Endodermal cell (in vitro differentiated cells): ENCODE results near the gene NKX2-4. TPM values are rescaled to one million over a fixed set of nuclear protein-coding genes. Genes with fewer than 3 reads are reported as not detected.

Experiments
- DNase-seq: peaks from one replicate; pipeline ENCODE4 v3.0.0-alpha.2; 2017
- H3K27ac ChIP-seq: 2 replicates; pipeline ENCODE4 v1.5.1; 2013; ENCODE audit warnings: mild to moderate bottlenecking, low read depth, low read length, moderate library complexity
- H3K27me3 ChIP-seq: 2 replicates; pipeline ENCODE4 v1.6.1; 2013; ENCODE audit warnings: mild to moderate bottlenecking, low read length, moderate library complexity; ENCODE audit not compliant: insufficient read depth, control insufficient read depth, poor library complexity, severe bottlenecking
- H3K36me3 ChIP-seq: 2 replicates; pipeline ENCODE4 v1.7.0; 2013; ENCODE audit warnings: mild to moderate bottlenecking, low read length, moderate library complexity; ENCODE audit not compliant: control insufficient read depth, insufficient read depth
- H3K4me1 ChIP-seq: one replicate; pipeline ENCODE4 v1.7.0; 2013; ENCODE audit warnings: low read length; ENCODE audit not compliant: control insufficient read depth, insufficient read depth
- H3K4me3 ChIP-seq: 2 replicates; pipeline ENCODE4 v1.5.1; 2013; ENCODE audit warnings: mild to moderate bottlenecking, low read length, moderate library complexity
- H3K9ac ChIP-seq: 2 replicates; pipeline ENCODE4 v1.6.1; 2013; ENCODE audit warnings: mild to moderate bottlenecking, low read length, moderate library complexity; ENCODE audit not compliant: poor library complexity, severe bottlenecking; ENCODE audit errors: extremely low read depth
- H3K9me3 ChIP-seq: 2 replicates; pipeline ENCODE4 v1.6.1; 2013; ENCODE audit warnings: mild to moderate bottlenecking, low read length, moderate library complexity; ENCODE audit not compliant: control insufficient read depth
- H3K27ac Mint-ChIP-seq: 2 replicates; pipeline ENCODE4 v1.8.0; 2020; ENCODE audit warnings: mixed read lengths
- H3K27me3 Mint-ChIP-seq: 2 replicates; pipeline ENCODE4 v1.8.0; 2021; ENCODE audit warnings: mild to moderate bottlenecking, mixed read lengths; ENCODE audit not compliant: insufficient read depth
- H3K36me3 Mint-ChIP-seq: 2 replicates; pipeline ENCODE4 v1.8.0; 2020; ENCODE audit warnings: low read depth, mixed read lengths
- H3K4me1 Mint-ChIP-seq: 2 replicates; pipeline ENCODE4 v1.8.0; 2020; ENCODE audit warnings: mixed read lengths
- H3K4me3 Mint-ChIP-seq: 2 replicates; pipeline ENCODE4 v1.8.0; 2020; ENCODE audit warnings: mild to moderate bottlenecking, moderate library complexity, mixed read lengths
- H3K9me3 Mint-ChIP-seq: 2 replicates; pipeline ENCODE4 v1.8.0; 2020; ENCODE audit warnings: mild to moderate bottlenecking, mixed read lengths
- CTCF ChIP-seq: fragments of 200-600 bp; sonication (generic); conservative IDR thresholded peaks from 2 replicates; pipeline ENCODE4 v1.5.0; 2021; ENCODE audit warnings: antibody characterized with exemption, mild to moderate bottlenecking
- WGBS, 2 experiments: methylation state at CpG; one replicate each; pipeline versions ENCODE4 v1.1.5 to v1.1.7; 2013; ENCODE audit warnings: missing lambda C conversion rate in 2 of 2, mixed read lengths in 1 of 2; ENCODE audit not compliant: insufficient coverage in 1 of 2, insufficient read length in 1 of 2; 5-methylcytosine and 5-hydroxymethylcytosine counted together
- total RNA-seq, 2 donors: library from RNA; stranded (reverse); fragmentation: NEBNext Ultra II Directional in 1 of 2; extraction: Animal tissue kit (Norgen Biotek cat#: 25700) in 1 of 2; gene quantifications; 2 replicates in 1 of 2; 3 replicates in 1 of 2; pipeline ENCODE4 v1.2.1, GENCODE V29; 2021

NKX2-4 gene
- total RNA-seq, 2 donors from 2014 or later = not detected

DNA sequence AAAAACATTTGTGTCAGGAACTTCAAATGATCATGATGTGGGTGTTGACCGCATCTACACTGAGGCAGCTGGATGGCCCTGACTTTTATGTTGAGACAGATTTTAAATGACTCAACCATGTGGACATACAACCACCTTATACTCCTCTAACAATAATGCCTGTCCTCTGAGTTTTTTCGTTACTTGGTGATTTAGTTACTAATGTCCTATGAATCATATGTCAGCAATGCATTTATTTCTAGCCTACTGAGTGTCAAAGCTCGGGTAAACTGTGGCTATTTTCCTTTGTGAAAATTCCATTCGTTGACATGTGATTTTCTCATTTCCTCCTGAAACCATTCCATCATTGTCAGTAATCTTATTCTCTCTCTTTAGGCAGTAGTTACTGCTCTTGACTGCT lies 38.9 kb upstream of the NKX2-4 start:
- H3K27me3 Mint-ChIP-seq = peaks cover 17% of the 10 kb centered on the region
- H3K27ac Mint-ChIP-seq = no peak overlapping the region
- H3K4me1 Mint-ChIP-seq = no peaks in the 10 kb centered on the region
- Histone ChIP-seq H3K36me3 (no peaks in the 10 kb centered on the region), H3K27me3 (no peaks in the 10 kb centered on the region), H3K9me3 (no peaks in the 10 kb centered on the region), H3K9ac (no peak overlapping the region), H3K4me3 (no peak overlapping the region), H3K4me1 (no peaks in the 10 kb centered on the region), H3K27ac (peak overlapping the region; percentile 82)
- TF ChIP-seq CTCF = no peak
- 69 to 81% methylated on average over 3 to 4 of the region's 4 CpGs for WGBS, 2 experiments
- DNase-seq = no peak
- no peaks in the 10 kb centered on the region for H3K36me3 Mint-ChIP-seq
- H3K9me3 Mint-ChIP-seq = no peaks in the 10 kb centered on the region
- no peak overlapping the region for H3K4me3 Mint-ChIP-seq

DNA sequence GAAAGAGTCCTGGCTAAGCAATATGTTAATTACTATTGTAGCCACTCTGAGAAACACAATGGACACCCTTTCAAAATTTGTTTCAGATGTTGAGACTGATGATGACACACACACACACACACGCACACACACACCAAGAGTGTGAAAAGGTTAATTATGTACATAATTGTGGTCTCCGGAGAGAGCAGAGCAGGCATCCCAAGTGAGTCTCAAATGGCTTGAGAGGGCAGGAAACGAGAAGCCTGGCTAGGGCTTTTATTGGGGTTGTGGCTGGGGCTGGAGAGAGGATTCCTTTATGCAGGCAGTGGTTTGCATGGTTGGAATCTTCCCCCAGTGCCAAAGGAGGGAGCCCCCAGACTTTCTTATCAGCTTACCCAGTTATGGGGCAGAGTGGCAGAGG lies 38.2 kb upstream of the NKX2-4 start:
- no peak overlapping the region for H3K27ac Mint-ChIP-seq
- H3K27me3 Mint-ChIP-seq = peaks cover 17% of the 10 kb centered on the region
- no peak for DNase-seq
- no peaks in the 10 kb centered on the region for H3K9me3 ChIP-seq
- TF ChIP-seq CTCF = no peak
- H3K9me3 Mint-ChIP-seq = no peaks in the 10 kb centered on the region
- no peaks in the 10 kb centered on the region for H3K36me3 Mint-ChIP-seq
- H3K27ac ChIP-seq = peak overlapping the region; percentile 82
- no peaks in the 10 kb centered on the region for H3K27me3 ChIP-seq
- H3K4me1 Mint-ChIP-seq = no peaks in the 10 kb centered on the region
- H3K9ac ChIP-seq = no peak overlapping the region
- no peaks in the 10 kb centered on the region for H3K4me1 ChIP-seq
- H3K4me3 ChIP-seq = no peak overlapping the region
- no peak overlapping the region for H3K4me3 Mint-ChIP-seq
- whole genome bisulfite sequencing, 2 experiments = 50 to 71% methylated on average over 2 to 3 of the region's 3 CpGs
- no peaks in the 10 kb centered on the region for H3K36me3 ChIP-seq

- H3K4me1 ChIP-seq = no peaks in the 10 kb centered on the region
- no peaks in the 10 kb centered on the region for H3K9me3 ChIP-seq
- no peak overlapping the region for H3K27ac ChIP-seq
- no peak overlapping the region for H3K27ac Mint-ChIP-seq
- H3K27me3 Mint-ChIP-seq = peaks cover 35% of the 10 kb centered on the region
- H3K4me3 Mint-ChIP-seq = no peak overlapping the region
- H3K4me3 ChIP-seq = no peak overlapping the region
- no peaks in the 10 kb centered on the region for H3K9me3 Mint-ChIP-seq
- DNase-seq = no peak
- H3K4me1 Mint-ChIP-seq = no peaks in the 10 kb centered on the region
- H3K27me3 ChIP-seq = peaks cover 14% of the 10 kb centered on the region
- no peak overlapping the region for H3K9ac ChIP-seq
- TF ChIP-seq CTCF = no peak
- H3K36me3 Mint-ChIP-seq = no peaks in the 10 kb centered on the region
- 91 to 100% methylated on average over 1 to 2 of the region's 2 CpGs for WGBS, 2 experiments
- H3K36me3 ChIP-seq = no peaks in the 10 kb centered on the region
These were observed 36.1 kb upstream of the NKX2-4 start for GRCh38 chr20:21433329-21433890.
